Measurements from ENCODE around the gene NBEAL2.
A peak's percentile ranks its signal among the peaks of the same experiment; 100 is the strongest.

Gene NBEAL2

DNA sequence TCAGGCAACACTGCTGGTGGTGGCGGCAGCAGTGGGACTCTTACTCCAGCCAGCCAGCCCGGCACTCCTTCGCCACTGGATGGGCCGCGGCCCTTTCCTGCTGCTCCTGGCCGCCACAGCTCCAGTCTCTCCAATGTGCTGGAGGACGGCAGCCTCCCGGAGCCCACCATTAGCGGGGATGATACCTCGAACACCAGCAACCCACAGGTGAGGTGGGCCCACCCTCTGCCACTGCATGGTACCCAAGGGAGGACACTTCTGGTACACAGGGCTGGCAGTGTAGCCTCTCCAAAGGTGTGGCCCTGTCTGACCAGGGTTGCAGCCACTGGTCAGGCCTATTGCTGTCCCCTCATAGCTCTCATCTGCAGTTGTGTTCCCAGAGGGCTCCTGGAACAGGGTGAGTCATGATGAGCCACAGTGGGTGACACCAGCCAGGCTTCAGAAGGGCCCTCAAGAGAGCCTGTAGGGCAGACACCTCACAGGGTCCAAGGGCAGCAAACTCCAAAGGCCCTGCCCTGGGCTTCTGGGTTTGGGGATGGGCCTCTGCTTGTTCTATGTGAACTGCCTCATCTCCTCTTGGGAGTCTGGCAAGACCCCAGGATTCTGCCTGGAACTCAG, 20.8 kb downstream of the NBEAL2 start:
- no peak for DNase-seq (ENCODE audit: low read depth)

DNA sequence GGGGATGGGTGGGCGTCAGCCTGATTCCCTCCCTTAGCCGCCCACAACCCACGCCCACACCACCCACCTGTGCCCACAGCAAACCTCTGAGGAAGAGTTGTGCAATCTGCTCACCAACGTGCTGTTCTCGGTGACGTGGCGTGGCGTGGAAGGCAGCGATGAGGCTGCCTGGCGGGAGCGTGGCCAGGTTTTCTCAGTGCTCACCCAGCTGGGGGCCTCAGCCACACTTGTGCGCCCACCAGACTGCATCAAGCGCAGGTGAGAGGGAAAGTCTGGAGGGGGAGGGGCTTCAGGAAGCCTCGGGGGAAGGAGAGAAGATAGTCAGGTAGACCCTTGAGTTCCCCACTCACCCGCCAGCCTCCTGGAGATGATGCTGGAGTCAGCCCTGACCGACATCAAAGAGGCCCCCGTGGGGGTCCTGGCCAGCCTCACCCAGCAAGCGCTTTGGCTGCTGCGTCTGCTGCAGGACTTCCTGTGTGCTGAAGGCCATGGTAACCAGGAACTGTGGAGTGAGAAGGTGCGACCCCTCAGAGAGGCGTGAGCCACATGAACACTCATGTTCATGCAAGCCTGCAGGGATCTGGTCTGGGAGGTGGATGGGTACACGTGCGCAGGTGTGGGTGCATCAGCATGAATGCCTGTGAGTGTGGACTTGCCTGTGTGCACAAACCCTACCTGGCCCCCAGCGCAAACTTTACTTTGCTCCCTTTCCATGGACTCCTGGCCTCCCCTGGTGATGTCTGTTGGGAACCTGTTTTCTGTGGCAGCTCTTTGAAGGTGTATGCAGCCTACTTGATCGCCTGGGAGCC, 21.7 kb downstream of the NBEAL2 start:
- DNase-seq (ENCODE audit: low read depth) = no peak

DNA sequence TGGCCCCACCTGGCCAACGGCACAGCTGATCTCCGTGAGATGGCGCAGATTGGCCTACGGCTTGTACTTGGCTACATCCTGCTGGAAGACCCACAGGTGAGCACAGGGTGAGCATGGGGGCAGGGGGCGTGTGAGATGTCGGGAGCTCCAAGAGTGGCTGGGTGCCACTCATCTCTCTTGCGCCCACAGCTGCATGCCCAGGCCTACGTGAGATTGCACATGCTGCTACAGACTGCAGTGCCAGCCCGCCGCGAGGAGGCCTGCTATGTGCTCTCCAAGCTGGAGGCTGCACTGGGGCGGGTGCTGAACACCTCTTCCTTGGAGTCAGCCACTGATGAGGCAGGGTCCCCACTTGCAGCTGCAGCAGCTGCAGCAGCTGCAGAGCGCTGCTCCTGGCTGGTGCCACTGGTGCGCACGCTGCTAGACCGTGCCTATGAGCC, 22.3 kb downstream of the NBEAL2 start:
- no peak for DNase-seq (ENCODE audit: low read depth)

DNA sequence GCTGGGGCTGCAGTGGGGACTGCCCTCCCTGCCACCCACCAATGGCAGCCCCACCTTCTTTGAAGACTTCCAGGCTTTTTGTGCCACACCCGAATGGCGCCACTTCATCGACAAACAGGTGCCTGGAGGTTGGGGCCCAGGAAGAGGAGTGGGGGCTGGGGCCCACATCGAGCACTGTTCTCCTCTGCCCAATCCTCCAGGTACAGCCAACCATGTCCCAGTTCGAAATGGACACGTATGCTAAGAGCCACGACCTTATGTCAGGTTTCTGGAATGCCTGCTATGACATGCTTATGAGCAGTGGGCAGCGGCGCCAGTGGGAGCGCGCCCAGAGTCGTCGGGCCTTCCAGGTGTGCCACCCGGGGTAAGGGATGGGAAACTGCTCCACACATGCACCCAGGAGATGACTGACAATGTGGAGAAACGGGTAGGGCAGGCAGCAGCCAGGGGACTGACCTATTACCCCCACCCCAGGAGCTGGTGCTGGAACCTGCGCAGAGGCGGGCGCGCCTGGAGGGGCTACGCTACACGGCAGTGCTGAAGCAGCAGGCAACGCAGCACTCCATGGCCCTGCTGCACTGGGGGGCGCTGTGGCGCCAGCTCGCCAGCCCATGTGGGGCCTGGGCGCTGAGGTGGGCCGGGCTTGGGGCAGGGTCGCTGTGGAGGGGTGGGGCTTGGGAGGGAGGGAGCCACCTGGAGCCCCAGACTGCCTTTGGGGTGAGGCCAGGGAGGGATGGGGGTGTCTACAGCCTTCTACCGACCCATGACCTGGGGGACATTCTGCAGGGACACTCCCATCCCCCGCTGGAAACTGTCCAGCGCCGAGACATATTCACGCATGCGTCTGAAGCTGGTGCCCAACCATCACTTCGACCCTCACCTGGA, 22.9 kb downstream of the NBEAL2 start:
- no peak for DNase-seq (ENCODE audit: low read depth)

DNA sequence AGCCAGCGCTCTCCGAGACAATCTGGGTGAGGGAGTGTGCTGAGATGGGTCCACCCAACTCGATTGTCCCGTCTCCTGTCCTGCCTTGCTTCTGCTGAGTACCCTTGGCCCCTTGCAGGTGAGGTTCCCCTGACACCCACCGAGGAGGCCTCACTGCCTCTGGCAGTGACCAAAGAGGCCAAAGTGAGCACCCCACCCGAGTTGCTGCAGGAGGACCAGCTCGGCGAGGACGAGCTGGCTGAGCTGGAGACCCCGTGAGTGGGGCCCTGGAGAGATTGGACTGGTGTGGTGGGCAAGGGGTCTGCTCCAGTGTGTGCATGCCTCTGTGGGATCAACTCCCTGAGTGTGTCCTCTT, 23.6 kb downstream of the NBEAL2 start:
- DNase-seq (ENCODE audit: low read depth) = no peak

DNA sequence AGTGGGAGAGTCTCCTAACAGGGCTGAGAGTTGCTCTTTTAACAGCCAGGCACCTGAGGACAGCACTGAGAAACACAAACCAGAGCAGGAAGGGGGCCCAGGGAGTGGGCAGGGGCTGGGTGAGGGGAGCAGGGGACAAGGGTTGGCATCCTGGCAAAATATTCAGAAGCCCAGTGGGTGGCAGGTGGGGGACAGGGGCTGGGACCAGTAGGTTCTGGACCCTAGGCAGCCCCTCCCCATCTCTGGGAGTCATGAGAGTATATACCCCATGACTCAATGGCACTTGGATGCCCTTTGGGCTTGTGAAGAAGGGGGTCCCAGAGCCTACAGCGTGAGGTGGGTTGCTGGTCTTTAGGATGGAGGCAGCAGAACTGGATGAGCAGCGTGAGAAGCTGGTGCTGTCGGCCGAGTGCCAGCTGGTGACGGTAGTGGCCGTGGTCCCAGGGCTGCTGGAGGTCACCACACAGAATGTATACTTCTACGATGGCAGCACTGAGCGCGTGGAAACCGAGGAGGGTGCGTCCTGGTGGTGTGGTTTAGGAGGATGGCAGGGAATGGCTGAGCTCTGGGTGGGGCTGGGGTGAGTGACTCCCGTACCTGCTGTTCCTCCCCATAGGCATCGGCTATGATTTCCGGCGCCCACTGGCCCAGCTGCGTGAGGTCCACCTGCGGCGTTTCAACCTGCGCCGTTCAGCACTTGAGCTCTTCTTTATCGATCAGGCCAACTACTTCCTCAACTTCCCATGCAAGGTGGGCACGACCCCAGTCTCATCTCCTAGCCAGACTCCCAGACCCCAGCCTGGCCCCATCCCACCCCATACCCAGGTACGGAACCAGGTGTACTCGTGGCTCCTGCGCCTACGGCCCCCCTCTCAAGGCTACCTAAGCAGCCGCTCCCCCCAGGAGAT, 24.2 kb downstream of the NBEAL2 start:
- no peak for DNase-seq (ENCODE audit: low read depth)

DNA sequence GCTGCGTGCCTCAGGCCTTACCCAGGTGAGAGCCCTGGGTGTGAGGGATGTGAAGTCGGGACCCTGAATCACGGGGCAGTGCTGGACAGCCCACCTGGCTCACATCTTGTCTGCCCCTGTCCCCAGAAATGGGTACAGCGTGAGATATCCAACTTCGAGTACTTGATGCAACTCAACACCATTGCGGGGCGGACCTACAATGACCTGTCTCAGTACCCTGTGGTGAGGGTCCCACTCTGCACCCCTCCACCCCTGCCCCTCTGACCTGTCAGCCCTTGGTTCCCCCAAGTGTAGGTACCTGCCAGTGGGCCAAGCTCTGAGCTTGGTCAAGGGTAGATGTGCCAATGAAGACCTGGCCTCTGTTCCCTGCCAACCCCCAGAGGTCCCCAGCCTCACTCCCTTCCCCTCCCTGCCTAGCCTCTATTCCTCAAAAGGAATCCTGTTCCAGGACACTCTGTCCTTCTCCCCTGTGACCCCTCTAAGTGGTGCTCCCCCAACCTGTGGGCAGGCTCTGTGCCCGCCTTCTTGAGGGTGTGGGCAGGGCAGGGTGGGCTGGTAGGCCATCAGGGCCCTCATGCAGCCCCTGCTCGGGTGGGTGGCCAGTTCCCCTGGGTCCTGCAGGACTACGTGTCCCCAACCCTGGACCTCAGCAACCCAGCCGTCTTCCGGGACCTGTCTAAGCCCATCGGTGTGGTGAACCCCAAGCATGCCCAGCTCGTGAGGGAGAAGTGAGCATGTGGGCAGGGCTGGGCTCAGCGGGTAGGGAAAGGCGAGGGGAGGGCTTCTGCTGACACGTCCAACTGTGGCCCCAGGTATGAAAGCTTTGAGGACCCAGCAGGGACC, 25.1 kb downstream of the NBEAL2 start:
- DNase-seq (ENCODE audit: low read depth) = no peak

DNA sequence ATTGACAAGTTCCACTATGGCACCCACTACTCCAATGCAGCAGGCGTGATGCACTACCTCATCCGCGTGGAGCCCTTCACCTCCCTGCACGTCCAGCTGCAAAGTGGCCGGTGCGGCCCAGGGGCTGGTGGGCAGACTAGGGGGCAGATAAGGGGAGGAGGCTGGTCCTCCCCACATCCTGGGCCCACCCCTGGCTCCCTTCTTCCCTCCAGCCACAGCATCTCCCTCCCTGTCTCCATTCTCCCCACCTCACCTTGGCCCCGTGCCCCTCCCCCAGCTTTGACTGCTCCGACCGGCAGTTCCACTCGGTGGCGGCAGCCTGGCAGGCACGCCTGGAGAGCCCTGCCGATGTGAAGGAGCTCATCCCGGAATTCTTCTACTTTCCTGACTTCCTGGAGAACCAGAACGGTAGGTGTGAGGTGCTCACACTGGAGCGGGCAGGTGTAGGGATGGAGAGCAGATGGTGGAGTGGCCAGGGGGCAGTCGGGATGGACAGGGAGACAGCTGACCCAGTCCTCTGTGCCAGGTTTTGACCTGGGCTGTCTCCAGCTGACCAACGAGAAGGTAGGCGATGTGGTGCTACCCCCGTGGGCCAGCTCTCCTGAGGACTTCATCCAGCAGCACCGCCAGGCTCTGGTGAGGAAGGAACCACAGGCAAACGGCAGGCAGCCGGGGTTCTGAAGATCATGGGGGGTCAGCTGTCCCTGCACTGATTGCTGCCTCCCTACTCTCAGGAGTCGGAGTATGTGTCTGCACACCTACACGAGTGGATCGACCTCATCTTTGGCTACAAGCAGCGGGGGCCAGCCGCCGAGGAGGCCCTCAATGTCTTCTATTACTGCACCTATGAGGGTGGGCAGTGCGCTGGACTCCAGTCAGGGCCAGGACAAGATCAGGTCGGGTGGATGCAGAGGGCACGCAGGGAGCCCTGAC, 26.0 kb downstream of the NBEAL2 start:
- no peak for DNase-seq (ENCODE audit: low read depth)

DNA sequence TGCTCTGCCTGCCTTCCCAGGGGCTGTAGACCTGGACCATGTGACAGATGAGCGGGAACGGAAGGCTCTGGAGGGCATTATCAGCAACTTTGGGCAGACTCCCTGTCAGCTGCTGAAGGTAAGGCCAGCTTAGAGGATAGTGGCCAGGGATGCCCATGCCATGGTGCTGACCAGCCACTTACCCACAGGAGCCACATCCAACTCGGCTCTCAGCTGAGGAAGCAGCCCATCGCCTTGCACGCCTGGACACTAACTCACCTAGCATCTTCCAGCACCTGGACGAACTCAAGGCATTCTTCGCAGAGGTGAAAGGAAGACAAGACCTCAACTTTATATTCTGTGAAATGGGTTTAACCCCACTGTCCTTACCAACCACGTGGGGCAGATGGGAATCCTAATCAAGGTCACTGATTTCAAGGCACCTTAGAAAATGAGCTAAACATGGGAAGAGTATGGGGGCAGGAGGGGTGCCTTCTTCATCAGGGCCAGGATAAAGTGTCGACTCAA, 26.7 kb downstream of the NBEAL2 start:
- no peak for DNase-seq (ENCODE audit: low read depth)

DNA sequence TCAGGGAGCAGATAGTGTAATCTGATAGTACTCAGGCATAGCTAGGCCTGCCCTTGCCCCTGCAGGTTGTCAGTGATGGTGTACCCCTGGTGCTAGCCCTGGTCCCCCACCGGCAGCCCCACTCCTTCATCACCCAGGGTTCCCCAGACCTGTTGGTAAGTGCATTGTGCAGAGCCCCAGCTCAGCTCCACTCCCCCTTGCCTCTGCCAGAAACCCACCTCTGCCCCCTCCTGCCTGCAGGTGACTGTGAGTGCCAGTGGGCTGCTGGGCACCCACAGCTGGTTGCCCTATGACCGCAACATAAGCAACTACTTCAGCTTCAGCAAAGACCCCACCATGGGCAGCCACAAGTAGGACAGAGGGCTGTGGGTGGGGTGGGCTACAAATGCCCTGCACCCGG, 27.5 kb downstream of the NBEAL2 start:
- DNase-seq (ENCODE audit: low read depth) = no peak

DNA sequence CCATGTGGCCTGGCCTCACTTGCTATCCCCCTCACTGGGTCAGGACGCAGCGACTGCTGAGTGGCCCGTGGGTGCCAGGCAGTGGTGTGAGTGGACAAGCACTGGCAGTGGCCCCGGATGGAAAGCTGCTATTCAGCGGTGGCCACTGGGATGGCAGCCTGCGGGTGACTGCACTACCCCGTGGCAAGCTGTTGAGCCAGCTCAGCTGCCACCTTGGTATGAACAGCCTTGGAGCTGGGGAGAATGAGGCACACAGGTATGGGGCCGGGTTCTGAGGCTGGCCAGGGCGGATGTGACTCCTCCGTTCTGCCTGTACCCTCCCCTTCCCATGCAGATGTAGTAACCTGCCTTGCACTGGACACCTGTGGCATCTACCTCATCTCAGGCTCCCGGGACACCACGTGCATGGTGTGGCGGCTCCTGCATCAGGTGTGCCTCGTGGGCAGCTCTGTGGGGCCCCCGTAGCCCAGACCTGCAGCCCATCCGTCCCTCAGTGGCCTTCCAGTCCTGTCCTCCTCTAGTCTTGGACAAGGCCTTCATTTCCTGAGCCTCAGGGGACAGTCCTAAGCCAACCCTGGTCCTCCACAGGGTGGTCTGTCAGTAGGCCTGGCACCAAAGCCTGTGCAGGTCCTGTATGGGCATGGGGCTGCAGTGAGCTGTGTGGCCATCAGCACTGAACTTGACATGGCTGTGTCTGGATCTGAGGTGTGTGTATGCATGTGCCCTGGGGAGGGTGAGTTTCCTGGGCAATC, 28.2 kb downstream of the NBEAL2 start:
- DNase-seq (ENCODE audit: low read depth) = no peak

DNA sequence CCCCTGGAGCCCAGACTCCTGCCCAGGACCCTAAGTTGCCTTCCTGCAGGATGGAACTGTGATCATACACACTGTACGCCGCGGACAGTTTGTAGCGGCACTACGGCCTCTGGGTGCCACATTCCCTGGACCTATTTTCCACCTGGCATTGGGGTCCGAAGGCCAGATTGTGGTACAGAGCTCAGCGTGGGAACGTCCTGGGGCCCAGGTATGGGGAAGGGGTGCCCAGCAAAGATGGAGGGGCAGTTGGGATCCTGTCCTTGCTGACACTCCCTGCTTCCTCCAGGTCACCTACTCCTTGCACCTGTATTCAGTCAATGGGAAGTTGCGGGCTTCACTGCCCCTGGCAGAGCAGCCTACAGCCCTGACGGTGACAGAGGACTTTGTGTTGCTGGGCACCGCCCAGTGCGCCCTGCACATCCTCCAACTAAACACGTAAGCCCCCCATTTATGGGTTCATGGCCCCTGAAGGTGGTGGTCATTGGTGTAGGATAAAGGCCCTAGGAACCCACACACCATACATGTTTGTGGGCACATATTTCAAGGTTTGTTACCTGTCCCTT, 28.8 kb downstream of the NBEAL2 start:
- DNase-seq (ENCODE audit: low read depth) = no peak

DNA sequence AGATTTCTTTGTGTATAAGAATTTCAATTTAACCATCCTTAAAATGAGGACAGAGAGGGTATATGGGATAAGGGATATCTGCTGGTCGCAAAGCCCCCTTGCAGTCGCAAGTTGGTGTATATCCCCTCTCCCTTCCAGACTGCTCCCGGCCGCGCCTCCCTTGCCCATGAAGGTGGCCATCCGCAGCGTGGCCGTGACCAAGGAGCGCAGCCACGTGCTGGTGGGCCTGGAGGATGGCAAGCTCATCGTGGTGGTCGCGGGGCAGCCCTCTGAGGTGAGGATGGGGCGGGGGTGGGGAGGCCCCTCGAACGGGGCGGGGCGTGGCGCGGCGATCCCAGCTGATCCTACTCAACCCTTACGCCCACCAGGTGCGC, 29.4 kb downstream of the NBEAL2 start:
- DNase-seq (ENCODE audit: low read depth) = no peak

DNA sequence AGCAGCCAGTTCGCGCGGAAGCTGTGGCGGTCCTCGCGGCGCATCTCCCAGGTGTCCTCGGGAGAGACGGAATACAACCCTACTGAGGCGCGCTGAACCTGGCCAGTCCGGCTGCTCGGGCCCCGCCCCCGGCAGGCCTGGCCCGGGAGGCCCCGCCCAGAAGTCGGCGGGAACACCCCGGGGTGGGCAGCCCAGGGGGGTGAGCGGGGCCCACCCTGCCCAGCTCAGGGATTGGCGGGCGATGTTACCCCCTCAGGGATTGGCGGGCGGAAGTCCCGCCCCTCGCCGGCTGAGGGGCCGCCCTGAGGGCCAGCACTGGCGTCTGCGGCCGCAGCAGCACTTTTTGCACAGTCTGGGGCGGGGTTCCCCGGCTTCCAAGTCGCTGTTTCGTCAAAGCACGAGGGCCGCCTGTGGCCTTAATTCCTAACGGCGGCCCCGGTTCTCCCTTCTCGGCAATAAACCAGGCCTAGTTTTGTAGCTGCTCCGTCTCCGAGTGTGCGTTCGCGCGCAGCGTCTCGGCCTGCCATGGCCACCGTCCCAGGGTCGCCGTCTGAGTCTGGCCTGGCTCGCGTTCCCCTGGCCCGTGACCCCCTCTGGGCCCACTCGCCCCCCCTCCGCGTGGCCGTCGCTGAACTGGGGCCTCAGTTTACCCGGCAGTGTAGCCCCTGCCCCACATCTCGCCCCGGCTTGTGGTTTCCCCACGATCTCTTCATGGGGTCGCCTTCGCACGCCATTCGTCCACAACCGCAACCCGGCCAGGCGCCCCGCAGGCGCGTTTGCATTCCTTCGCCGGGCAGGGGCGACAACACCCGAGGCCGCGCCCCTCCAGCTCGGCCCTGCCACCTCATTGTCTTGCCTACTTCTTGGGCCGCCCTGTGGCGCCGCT, 30.0 kb downstream of the NBEAL2 start:
- peak; percentile 81 for DNase-seq (ENCODE audit: low read depth)

DNA sequence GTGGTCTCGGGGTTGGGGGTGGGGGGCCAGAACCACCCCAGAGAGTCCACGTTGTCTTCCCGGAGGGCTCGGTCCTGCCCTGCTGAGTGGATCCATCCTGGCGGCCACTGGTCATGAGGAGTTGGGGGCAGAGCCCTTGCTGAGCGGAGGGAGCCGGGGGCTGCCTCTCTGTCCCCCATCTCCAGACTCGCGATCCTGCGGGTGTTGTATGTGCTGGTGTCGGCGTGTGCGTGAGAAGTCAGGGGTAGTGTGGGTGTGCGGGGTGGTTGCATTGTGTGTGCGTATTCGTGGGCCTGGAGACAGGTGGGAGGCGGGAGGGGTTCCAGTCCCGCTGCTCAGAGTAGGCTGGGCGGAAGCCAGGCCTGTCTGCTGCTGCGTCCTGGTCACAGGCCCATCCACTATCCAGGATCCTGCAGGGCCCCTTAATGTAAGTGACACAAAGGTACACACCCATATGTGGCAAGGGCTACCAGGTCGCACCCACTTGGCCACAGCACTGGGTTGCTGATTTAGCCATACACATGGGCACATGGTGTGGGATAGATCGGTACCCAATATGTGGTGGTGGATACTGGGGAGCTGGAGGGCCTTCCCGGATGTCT, 30.7 kb downstream of the NBEAL2 start:
- DNase-seq (ENCODE audit: low read depth) = no peak

DNA sequence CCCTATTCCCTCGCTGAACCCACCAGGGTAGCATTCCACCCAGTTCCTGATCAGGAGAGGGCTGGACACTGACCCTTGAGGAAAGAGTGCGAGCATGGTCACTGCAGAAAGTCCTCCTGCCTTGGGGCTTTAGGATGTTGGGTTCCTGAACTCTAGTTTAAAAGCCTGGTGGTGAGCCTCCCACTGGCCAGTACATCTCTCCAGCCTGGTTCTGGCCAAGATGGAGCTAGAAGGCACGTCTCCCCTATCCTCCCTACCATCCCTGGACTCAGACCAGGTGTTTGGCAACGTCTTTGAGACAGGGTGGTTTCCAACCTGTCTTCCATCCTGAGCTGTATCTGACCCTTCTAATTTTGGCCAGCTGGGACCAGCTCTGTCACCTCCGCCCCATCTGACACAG, 31.4 kb downstream of the NBEAL2 start:
- no peak for DNase-seq (ENCODE audit: low read depth)

DNA sequence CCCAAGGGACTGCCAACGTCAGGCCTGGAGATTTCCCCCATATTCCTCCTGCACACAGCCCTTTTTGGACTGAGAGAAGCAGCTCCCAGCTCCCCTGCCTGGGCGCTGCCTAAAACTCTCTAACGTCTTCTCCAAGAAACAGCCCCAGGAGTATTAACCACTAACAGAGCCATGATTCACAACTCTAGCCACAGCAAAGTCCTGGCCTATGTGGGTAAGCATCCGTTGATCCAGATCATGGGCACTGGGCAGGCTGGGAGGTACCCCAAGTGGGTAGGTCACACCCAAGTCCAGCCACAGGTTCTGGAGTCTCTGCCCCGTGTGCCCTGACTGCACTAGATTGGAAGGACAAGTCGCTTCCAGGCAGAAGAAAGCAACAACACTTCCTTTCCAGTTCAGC, 31.9 kb downstream of the NBEAL2 start:
- no peak for DNase-seq (ENCODE audit: low read depth)

Data from activated T-cell treated with anti-CD3 and anti-CD28 coated beads for 48 hours (primary cell).